Measurements from ENCODE around the gene RNF20.
A peak's percentile ranks its signal among the peaks of the same experiment; 100 is the strongest.

The RNF20 gene

DNA sequence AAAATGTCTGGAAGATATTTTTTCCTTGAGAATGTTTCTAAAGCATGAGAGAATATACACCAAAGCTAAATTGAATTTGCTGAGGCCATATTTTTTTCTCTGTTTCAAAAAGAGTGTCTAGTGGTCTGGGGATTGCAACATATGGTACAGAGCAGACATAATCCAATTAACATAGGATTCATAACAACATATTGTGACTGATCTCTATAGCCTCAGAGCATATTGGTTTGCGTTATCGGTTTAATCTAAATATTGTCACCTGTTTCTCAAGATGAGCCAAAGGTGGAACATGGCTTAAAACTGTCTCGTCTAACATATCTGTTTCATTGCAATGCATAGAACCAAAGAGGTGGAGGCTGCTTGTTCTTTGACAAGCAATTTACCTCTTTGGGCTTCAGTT is 57.2 kb downstream of the RNF20 start:
- ATAC-seq (no peak), DNase-seq (no peak)

DNA sequence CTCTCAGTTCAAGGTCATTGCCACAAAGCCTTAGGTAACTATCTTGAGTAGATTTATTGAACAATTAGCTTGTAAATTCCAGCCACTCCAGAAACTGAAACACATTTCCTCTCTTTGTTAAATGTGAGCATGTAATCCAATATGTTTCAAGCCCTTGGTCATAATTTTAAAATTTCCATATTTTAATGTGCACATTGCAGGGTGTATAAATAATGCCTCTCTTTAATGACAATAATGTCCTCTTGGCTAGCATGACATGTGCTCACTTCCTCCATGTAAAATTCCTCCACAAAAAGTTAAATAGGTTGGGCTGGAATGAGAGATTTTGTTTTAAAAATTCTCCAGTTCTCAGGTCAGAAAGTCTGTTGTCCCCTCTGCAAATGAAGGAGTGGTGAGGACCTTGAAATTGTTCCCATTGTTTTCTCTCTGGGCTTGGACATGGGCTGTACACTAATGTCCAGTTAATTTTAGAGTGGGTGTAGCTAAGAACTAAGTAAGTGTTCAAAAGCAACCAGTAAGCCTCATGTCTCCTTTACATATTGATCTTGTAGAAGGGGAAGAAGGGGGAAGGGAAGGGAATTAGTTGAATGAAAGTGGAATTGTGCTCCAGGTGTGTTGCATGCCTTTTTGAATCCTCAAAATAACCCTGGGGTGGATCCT is 58.3 kb downstream of the RNF20 start:
- ATAC-seq (no peak), DNase-seq (no peak)

DNA sequence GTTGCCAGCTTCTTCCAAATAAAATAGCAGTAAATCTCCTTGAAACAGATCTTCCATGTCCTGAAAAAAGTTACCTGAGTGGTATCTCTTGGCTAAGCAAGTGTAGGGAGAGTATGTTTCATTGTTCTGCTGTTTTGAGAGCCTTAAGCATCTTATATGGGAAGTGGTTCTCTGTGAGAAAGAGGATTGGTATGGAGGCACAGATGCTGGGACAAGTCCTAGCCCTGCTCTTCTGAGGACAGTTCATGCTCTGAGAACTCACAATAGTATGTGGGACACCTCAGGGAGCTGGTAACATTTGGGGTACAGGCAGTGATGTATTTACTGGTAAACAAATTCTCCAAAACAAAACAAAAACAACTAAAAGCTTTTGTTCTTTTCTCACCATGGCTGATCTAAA is 59.1 kb downstream of the RNF20 start:
- ATAC-seq, result no peak
- DNase-seq, result no peak

GRCh38 chr9:101593345-101593744 is 59.7 kb downstream of the RNF20 start:
- DNase-seq (no peak), ATAC-seq (no peak)

GRCh38 chr9:101594796-101595195 is 61.1 kb downstream of the RNF20 start, which contains the start of gene PPP3R2:
Gene PPP3R2, minus strand, starts transcription at chr9:101594969. Its CDS starts 48 bp downstream, at chr9:101594921.
- ATAC-seq, result no peak

GRCh38 chr9:101601904-101602765 is 68.5 kb downstream of the RNF20 start:
- DNase-seq (no peak), ATAC-seq (peak; percentile 36)

More at GRCh38 chr9:101594796-101595195, 61.1 kb downstream of the RNF20 start, which contains the start of gene PPP3R2:
- DNase-seq, result no peak

DNA sequence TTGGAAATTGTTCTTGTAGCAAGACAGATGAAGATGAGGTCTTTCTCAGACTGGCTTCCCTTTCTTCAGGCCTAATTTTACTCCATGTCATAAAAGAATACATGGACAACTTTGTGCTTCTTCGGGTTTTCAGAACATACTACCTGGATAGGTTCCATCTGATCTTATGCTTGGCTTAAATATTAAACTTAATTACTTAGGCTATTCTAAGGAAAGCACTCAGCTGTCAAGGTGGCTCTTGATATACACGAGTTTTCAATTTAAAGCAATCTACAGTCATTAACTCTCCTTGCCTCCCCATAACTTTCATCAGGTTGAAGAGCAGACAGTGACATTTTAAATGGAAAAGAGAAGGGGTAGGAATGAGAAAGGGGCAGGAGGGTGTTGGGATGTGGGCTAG is 70.6 kb downstream of the RNF20 start:
- DNase-seq, result no peak
- no peak for ATAC-seq

DNA sequence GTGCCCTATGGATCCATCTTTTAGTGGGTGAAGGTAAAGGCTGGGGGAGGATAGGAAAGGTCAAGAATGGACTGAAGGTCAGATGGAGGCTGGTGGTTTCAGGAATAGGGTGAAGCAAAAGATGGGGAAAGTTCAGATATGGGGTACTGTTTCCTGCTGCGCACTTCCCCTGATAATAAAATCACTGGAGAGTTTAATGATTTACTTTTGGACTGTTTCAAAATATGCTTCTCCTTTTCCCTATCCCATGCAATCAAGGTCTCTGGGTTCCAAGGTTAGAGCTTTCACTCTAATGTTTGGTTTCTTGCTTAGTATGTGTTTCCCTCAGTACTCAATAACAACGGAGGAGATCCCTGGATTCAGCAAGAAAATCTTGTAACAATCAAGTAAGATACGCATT is 71.9 kb downstream of the RNF20 start:
- DNase-seq (no peak), ATAC-seq (no peak)

Data from stimulated activated naive CD8-positive, alpha-beta T cell treated with anti-CD3 and anti-CD28 coated beads, Interleukin-15, Interleukin-2, amounts not matched to agents 100 U/mL and 50 U/mL, for 24 hours (primary cell).